Panc1 (cell line): ENCODE measurements around the gene C5. TPM values are rescaled to one million over a fixed set of nuclear protein-coding genes. Genes with fewer than 3 reads are reported as not detected.

Source experiments
- ATAC-seq: fragments of 200-7000 bp; cut with Tn5 transposase; 2 replicates; pipeline ENCODE4 v1.9.1; 2020; ENCODE audit warnings: mild to moderate bottlenecking, moderate library complexity
- BruUV-seq: library from RNA; stranded (reverse); fragments of 400-500 nt; replicated peaks from 2 replicates; lab custom pipeline; 2021; lab: Mats Ljungman, UMichigan
- CTCF ChIA-PET: fragments of 300-600 bp; sonication (Branson Sonifier 250); formaldehyde crosslinking; loops from one replicate; lab custom pipeline; 2022; ENCODE audit warnings: antibody characterized with exemption; lab: Charles Lee
- POLR2A ChIA-PET: fragments of 300-600 bp; sonication (Branson Sonifier 250); formaldehyde crosslinking; loops from one replicate; lab custom pipeline; 2022; ENCODE audit warnings: antibody characterized with exemption; lab: Charles Lee
- DNase-seq: peaks from one replicate; pipeline ENCODE4 v3.0.0-alpha.2; 2010; ENCODE audit warnings: low read depth, low spot score
- H3K27ac ChIP-seq: 2 replicates; pipeline ENCODE4 v1.5.1; 2011; ENCODE audit warnings: mild to moderate bottlenecking, low read length, inconsistent platforms
- H3K27me3 ChIP-seq: fragments of 200-500 bp; sonication (Bioruptor generic); 2 replicates; pipeline ENCODE4 v1.6.0; 2014; ENCODE audit warnings: low read length, inconsistent platforms; ENCODE audit not compliant: control insufficient read depth, insufficient read depth
- H3K36me3 ChIP-seq: fragments of 200-500 bp; sonication (Bioruptor generic); 2 replicates; pipeline ENCODE4 v1.5.1; 2014; ENCODE audit warnings: inconsistent platforms, mild to moderate bottlenecking, low read length, moderate library complexity; ENCODE audit not compliant: control insufficient read depth, insufficient read depth
- H3K4me1 ChIP-seq: 2 replicates; pipeline ENCODE4 v1.5.1; 2011; ENCODE audit warnings: inconsistent platforms, mild to moderate bottlenecking, low read length, moderate library complexity; ENCODE audit not compliant: control insufficient read depth, insufficient read depth
- H3K4me3 ChIP-seq, 2 experiments: 2 replicates each; pipeline ENCODE4 v1.5.1; 2011 to 2012; ENCODE audit warnings: low read depth in 2 of 2, low read length in 2 of 2, mild to moderate bottlenecking in 2 of 2, inconsistent platforms in 1 of 2, moderate library complexity in 1 of 2
- H3K9me3 ChIP-seq: fragments of 200-500 bp; sonication (Bioruptor generic); 2 replicates; pipeline ENCODE4 v1.5.1; 2014; ENCODE audit warnings: low read depth, mild to moderate bottlenecking, inconsistent platforms, low read length, moderate library complexity; ENCODE audit not compliant: control insufficient read depth, insufficient read depth
- POLR2AphosphoS5 ChIP-seq: IDR thresholded peaks from 2 replicates; pipeline ENCODE4 v1.6.1; 2012; ENCODE audit warnings: mild to moderate bottlenecking, low read depth, low read length, moderate library complexity
- SIN3A ChIP-seq: IDR thresholded peaks from 2 replicates; pipeline ENCODE4 v1.6.1; 2012; ENCODE audit warnings: low read depth, mild to moderate bottlenecking, low read length, moderate library complexity, borderline replicate concordance; ENCODE audit not compliant: insufficient read depth
- TCF7L2 ChIP-seq: IDR thresholded peaks from 2 replicates; pipeline ENCODE4 v1.6.1; 2011; ENCODE audit warnings: mild to moderate bottlenecking, low read depth, low read length, inconsistent platforms
- in situ Hi-C: cut with HindIII; loops from 2 replicates; pipeline ENCODE4 v1.10.0; 2016; ENCODE audit warnings: low sequenced_read_pairs, low pct_unique_long_range_greater_than_20kb
- intact Hi-C: fragments of 100-400 bp; cut with micrococcal nuclease; formaldehyde crosslinking; loops from one replicate; pipeline ENCODE4 v1.10.0; 2022; ENCODE audit not compliant: unreplicated experiment
- total RNA-seq: library from RNA; stranded (reverse); gene quantifications from one replicate; pipeline ENCODE4 v1.2.1, GENCODE V29; 2021; ENCODE audit not compliant: unreplicated experiment
- TF ChIP-seq, protein P1 (sequence below), 2 experiments: IDR thresholded peaks; 2 replicates each; pipeline ENCODE4 v1.6.1; 2011 to 2012; ENCODE audit warnings: low read depth in 2 of 2, control low read depth in 1 of 2, low read length in 1 of 2, mild to moderate bottlenecking in 1 of 2, moderate library complexity in 1 of 2; ENCODE audit not compliant: insufficient read depth in 1 of 2
- TF ChIP-seq, protein P2 (sequence below): fragments of 450-650 bp; IDR thresholded peaks from 2 replicates; pipeline ENCODE4 v1.5.1; 2017; ENCODE audit warnings: mild to moderate bottlenecking

C5 gene
- total RNA-seq, 1 experiment from 2014 or later = 1.6 TPM

DNA sequence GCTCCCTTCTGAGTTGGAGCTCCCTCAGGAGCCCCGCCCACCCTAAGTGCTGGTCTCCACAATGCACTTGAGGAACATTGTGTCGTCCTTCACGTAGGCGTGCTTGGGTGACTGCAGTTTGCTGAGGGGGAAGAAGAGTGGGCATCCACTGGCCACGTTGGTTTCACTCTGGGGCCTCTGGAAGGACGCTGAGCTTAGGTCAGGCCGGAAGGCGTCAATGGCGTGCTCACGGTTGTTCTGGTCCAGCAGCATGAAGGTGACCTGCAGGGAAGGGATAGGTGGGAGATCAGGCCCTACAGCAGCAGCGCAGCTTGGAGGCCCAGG is 145.1 kb downstream of the C5 start:
- DNase-seq (no peak), ATAC-seq (no peak)
- Histone ChIP-seq H3K27me3 (no peaks in the 10 kb centered on the region), H3K4me3 (no peak overlapping the region), H3K9me3 (no peaks in the 10 kb centered on the region), H3K36me3 (no peaks in the 10 kb centered on the region), H3K4me1 (no peaks in the 10 kb centered on the region), H3K27ac (no peak overlapping the region)
- TF ChIP-seq, protein P1, sequence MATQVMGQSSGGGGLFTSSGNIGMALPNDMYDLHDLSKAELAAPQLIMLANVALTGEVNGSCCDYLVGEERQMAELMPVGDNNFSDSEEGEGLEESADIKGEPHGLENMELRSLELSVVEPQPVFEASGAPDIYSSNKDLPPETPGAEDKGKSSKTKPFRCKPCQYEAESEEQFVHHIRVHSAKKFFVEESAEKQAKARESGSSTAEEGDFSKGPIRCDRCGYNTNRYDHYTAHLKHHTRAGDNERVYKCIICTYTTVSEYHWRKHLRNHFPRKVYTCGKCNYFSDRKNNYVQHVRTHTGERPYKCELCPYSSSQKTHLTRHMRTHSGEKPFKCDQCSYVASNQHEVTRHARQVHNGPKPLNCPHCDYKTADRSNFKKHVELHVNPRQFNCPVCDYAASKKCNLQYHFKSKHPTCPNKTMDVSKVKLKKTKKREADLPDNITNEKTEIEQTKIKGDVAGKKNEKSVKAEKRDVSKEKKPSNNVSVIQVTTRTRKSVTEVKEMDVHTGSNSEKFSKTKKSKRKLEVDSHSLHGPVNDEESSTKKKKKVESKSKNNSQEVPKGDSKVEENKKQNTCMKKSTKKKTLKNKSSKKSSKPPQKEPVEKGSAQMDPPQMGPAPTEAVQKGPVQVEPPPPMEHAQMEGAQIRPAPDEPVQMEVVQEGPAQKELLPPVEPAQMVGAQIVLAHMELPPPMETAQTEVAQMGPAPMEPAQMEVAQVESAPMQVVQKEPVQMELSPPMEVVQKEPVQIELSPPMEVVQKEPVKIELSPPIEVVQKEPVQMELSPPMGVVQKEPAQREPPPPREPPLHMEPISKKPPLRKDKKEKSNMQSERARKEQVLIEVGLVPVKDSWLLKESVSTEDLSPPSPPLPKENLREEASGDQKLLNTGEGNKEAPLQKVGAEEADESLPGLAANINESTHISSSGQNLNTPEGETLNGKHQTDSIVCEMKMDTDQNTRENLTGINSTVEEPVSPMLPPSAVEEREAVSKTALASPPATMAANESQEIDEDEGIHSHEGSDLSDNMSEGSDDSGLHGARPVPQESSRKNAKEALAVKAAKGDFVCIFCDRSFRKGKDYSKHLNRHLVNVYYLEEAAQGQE (IDR thresholded peaks at IDR 0.05; ENCODE audit: insufficient read depth in 1 of 2, low read depth in 2 of 2, low read length in 1 of 2) = no peak
- TF ChIP-seq, protein P2, sequence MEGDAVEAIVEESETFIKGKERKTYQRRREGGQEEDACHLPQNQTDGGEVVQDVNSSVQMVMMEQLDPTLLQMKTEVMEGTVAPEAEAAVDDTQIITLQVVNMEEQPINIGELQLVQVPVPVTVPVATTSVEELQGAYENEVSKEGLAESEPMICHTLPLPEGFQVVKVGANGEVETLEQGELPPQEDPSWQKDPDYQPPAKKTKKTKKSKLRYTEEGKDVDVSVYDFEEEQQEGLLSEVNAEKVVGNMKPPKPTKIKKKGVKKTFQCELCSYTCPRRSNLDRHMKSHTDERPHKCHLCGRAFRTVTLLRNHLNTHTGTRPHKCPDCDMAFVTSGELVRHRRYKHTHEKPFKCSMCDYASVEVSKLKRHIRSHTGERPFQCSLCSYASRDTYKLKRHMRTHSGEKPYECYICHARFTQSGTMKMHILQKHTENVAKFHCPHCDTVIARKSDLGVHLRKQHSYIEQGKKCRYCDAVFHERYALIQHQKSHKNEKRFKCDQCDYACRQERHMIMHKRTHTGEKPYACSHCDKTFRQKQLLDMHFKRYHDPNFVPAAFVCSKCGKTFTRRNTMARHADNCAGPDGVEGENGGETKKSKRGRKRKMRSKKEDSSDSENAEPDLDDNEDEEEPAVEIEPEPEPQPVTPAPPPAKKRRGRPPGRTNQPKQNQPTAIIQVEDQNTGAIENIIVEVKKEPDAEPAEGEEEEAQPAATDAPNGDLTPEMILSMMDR = no peak
- TF ChIP-seq SIN3A = no peak
- TF ChIP-seq POLR2AphosphoS5 = no peak
- TF ChIP-seq TCF7L2 = no peak
- BruUV-seq = no TSS peak
- ChIA-PET CTCF (no interaction called here), POLR2A (no interaction called here)
- intact Hi-C loops = no loop called here
- in situ Hi-C loops = no loop called here

GRCh38 chr9:120904061-120904977 is 145.8 kb downstream of the C5 start:
- DNase-seq (no peak), ATAC-seq (no peak)
- BruUV-seq = no TSS peak
- no peaks in the 10 kb centered on the region for H3K27me3 ChIP-seq
- ChIA-PET POLR2A (no interaction called here), CTCF (no interaction called here)
- in situ Hi-C loops = no loop called here
- H3K36me3 ChIP-seq = no peaks in the 10 kb centered on the region
- no peaks in the 10 kb centered on the region for H3K4me1 ChIP-seq
- no peaks in the 10 kb centered on the region for H3K9me3 ChIP-seq
- H3K27ac ChIP-seq = no peak overlapping the region
- H3K4me3 ChIP-seq = no peak overlapping the region
- intact Hi-C loops = no loop called here
- no peak for TF ChIP-seq POLR2AphosphoS5
